IPS DF 6.9 (cell line): ENCODE measurements around the gene LRRC36.
"Not testable (repeated sequence)": the region's sequence is repeated elsewhere in the genome, so short reads cannot be mapped to it uniquely, and the experiment has no call there.

Experiments
- DNase-seq: peaks from one replicate; pipeline ENCODE4 v3.0.0-alpha.2; 2013; ENCODE audit warnings: low read depth, low spot score
- H3K27ac ChIP-seq: one replicate; pipeline ENCODE4 v1.5.1; 2013; ENCODE audit warnings: low read length, control low read depth
- H3K27me3 ChIP-seq: 2 replicates; pipeline ENCODE4 v1.6.1; 2013; ENCODE audit warnings: mild to moderate bottlenecking, low read length; ENCODE audit not compliant: control insufficient read depth, insufficient read depth
- H3K36me3 ChIP-seq: 2 replicates; pipeline ENCODE4 v1.6.1; 2013; ENCODE audit warnings: low read length; ENCODE audit not compliant: control insufficient read depth, insufficient read depth
- H3K4me1 ChIP-seq: 2 replicates; pipeline ENCODE4 v1.6.1; 2013; ENCODE audit warnings: low read length; ENCODE audit not compliant: control insufficient read depth, insufficient read depth
- H3K4me3 ChIP-seq: 2 replicates; pipeline ENCODE4 v1.5.1; 2013; ENCODE audit warnings: mild to moderate bottlenecking, low read length
- H3K9me3 ChIP-seq: 2 replicates; pipeline ENCODE4 v1.6.1; 2013; ENCODE audit warnings: low read length, inconsistent platforms; ENCODE audit not compliant: control insufficient read depth, insufficient read depth
- WGBS: extraction: QIAGEN DNeasy Blood & Tissue Kit; methylation state at CpG from one replicate; pipeline ENCODE4 v1.1.7; 2013; ENCODE audit warnings: mixed read lengths, missing lambda C conversion rate; ENCODE audit not compliant: insufficient read length, insufficient coverage; 5-methylcytosine and 5-hydroxymethylcytosine counted together

LRRC36 gene

DNA sequence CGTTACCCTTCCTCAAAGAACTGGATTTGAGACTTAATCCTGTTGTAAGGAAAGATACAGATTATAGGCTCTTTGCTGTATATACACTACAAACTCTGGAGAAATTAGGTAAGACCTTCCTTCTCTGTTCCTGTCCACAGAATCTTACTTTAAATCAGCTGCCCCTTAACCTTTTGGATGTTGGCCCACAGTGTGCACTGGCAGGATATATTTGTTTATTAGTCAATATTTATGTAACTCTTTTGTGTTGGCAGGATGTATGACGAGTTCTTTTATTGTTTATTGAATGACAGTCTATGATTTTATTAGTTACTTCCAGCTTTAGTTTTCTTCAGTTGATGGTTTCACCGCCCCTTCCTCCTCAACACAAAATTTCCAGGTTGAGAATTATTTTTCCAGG lies 19.7 kb downstream of the LRRC36 start:
- DNase-seq, result no peak
- H3K27ac ChIP-seq, result no peak overlapping the region
- H3K4me1 ChIP-seq, result no peaks in the 10 kb centered on the region
- WGBS, result no CpG with 5 or more reads among the region's 3 CpGs
- no peak overlapping the region for H3K4me3 ChIP-seq
- no peaks in the 10 kb centered on the region for H3K36me3 ChIP-seq
- no peaks in the 10 kb centered on the region for H3K9me3 ChIP-seq
- no peaks in the 10 kb centered on the region for H3K27me3 ChIP-seq

DNA sequence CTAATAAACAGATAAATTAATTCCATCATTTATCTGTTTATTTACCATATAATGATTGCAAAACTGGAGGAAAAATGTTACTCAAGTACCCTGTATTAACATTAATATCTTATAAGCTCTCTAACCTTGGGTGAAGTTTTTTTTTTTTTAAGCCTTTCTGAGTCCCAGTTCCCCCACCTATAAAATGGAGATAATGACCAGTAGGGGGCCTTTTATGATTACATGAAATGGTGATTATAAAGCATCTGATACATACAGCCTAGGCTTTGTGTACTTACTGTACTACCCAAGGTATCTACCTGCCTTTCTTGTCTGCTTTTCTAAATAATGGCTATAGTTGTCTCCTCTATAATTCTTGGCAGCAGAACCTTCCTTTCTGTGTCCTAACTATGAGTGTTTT lies 22.6 kb downstream of the LRRC36 start:
- Histone ChIP-seq H3K4me3 (no peak overlapping the region), H3K27ac (no peak overlapping the region), H3K36me3 (no peaks in the 10 kb centered on the region), H3K4me1 (no peaks in the 10 kb centered on the region), H3K9me3 (no peaks in the 10 kb centered on the region), H3K27me3 (no peaks in the 10 kb centered on the region)
- no peak for DNase-seq

DNA sequence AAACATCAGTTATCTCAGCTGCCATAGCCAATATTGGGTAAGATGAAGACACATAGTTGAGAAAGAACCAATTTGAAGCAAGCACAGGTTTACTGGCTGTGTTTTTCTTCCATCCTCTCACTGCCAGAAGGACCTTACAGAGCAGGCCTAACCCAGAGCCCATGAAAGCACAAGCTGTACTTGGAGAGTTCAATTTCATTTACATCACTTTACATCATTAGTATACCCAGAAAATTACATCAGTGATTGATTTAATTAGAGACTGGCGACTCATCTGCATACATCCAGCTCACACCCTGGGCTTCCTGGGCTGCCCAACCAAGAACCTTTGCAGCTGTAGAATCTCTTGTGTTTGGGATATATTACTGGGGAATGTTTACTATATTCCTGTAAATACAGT lies 23.7 kb downstream of the LRRC36 start:
- Histone ChIP-seq H3K36me3 (no peaks in the 10 kb centered on the region), H3K4me3 (no peak overlapping the region), H3K4me1 (no peaks in the 10 kb centered on the region), H3K9me3 (no peaks in the 10 kb centered on the region), H3K27me3 (no peaks in the 10 kb centered on the region), H3K27ac (no peak overlapping the region)
- no CpG with 5 or more reads among the region's 1 CpG for WGBS
- no peak for DNase-seq

DNA sequence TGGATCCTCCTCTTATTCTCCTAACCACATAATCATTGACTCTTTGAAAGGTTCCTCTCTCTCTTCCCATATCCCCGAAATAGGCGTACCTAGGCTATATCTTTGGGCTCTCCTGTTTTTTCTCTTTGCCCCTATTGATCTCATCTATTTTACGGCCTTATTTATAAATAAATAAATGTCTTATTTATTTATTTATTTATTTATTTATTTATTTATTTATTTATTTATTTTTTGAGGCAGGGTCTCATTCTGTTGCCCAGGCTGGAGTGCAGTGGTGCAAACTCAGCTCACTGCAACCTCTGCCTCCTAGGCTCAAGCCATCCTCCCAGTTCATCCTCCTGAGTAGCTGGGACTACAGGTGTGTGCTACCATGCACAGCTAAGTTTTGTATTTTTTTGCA lies 25.8 kb downstream of the LRRC36 start:
- H3K27me3 ChIP-seq, H3K4me3 ChIP-seq, H3K27ac ChIP-seq, H3K36me3 ChIP-seq, DNase-seq, H3K9me3 ChIP-seq, H3K4me1 ChIP-seq: not testable (repeated sequence)
- WGBS, result no CpG with 5 or more reads among the region's 3 CpGs

DNA sequence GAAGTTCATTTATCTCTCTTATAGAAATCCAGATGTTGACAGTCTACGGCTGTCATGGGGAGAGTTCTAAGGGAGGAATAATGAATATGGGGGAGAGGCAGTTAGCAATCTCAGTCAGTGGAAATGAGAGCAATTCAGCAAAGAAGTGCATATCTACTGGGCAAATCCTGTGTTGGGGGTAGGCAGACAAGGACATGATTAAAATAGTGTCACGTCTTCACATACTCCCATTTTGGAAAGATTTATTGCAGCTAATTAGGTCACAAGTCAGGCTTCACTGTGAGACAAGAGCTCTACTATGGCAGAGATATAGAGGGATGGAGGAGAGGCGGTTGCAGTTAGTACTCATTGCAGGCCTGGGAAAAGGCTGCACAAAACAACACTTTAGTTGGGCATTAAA lies 29.8 kb downstream of the LRRC36 start:
- WGBS, result no CpG with 5 or more reads among the region's 3 CpGs
- Histone ChIP-seq H3K4me1 (no peaks in the 10 kb centered on the region), H3K27me3 (no peaks in the 10 kb centered on the region), H3K4me3 (no peak overlapping the region), H3K9me3 (no peaks in the 10 kb centered on the region), H3K36me3 (no peaks in the 10 kb centered on the region), H3K27ac (no peak overlapping the region)
- no peak for DNase-seq

DNA sequence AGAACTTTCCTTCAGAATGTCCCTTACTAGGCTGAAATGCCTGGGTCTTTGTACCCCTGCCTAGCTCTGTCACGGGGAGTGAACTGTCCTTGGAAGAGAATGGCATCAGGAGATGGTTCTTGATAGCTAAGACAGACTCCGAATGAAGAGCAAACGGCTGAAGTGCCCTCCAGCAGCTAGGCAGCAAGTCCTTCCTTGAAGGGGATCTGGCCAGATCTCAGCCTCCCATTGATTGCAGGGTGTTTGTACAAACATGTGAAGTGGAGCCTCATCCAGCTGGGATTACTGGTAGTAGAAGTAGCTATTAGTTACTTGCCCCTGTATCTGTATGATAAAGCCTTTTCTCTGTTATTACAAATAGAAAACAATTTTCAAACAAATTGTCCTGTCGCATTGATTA lies 30.9 kb downstream of the LRRC36 start:
- no CpG with 5 or more reads among the region's 4 CpGs for WGBS
- no peak overlapping the region for H3K4me3 ChIP-seq
- no peaks in the 10 kb centered on the region for H3K36me3 ChIP-seq
- H3K27me3 ChIP-seq, result no peaks in the 10 kb centered on the region
- H3K9me3 ChIP-seq, result no peaks in the 10 kb centered on the region
- no peaks in the 10 kb centered on the region for H3K4me1 ChIP-seq
- no peak for DNase-seq
- no peak overlapping the region for H3K27ac ChIP-seq

DNA sequence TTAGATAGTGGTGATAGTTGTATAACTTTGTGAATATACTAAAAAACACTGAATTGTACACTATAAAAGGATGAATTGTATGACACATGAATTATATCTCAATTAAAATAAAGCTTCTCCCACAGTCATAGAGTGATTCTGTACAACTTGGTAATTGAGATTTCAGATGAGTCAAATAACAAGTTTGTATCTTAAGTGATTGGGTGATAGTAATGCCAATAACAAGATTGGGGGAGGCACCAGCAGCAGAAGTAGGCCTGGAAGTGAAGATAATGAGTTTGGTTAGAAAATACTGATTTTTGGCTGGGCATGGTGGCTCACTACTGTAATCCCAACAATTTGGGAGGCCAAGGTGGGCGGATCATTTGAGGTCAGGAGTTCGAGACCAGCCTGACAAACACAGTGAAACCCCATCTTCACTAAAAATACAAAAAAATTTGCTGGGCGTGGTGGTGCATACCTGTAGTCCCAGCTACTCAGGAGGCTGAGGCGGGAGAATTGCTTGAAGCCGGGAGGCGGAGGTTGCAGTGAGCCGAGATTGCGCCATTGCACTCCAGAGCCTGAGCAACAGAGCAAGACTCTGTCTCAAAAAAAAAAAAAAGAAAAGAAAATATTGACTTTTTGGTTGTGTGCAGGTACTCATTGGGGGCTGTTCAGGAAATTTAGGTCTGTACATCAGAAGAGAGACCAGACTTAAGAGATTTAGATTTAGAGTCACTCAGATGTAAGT lies 33.1 kb downstream of the LRRC36 start:
- not testable (repeated sequence) for H3K27ac ChIP-seq, H3K4me3 ChIP-seq, H3K36me3 ChIP-seq, DNase-seq, H3K4me1 ChIP-seq, H3K9me3 ChIP-seq, H3K27me3 ChIP-seq
- no CpG with 5 or more reads among the region's 8 CpGs for WGBS

DNA sequence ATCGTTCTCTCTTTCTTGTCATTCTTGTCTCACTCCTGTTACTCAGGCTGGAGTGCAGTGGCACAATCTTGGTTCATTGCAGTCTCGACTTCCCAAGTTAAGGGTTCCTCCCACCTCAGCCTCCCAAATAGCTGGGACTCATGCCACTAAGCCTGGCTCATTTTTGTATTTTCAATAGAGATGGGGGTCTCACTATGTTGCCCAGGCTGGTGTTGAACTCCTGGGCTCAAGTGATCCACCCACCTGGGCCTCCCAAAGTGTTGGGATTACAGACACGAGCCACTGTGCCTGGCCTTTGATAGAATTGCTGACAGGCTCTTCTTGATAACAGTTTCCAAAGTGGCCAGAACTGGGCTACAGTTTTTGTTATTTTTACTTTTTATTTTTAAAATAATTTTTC lies 34.4 kb downstream of the LRRC36 start:
- no CpG with 5 or more reads among the region's 3 CpGs for WGBS
- no peak for DNase-seq
- no peak overlapping the region for H3K4me3 ChIP-seq
- no peaks in the 10 kb centered on the region for H3K9me3 ChIP-seq
- H3K27me3 ChIP-seq, result no peaks in the 10 kb centered on the region
- H3K36me3 ChIP-seq, result no peaks in the 10 kb centered on the region
- no peak overlapping the region for H3K27ac ChIP-seq
- H3K4me1 ChIP-seq, result no peaks in the 10 kb centered on the region

DNA sequence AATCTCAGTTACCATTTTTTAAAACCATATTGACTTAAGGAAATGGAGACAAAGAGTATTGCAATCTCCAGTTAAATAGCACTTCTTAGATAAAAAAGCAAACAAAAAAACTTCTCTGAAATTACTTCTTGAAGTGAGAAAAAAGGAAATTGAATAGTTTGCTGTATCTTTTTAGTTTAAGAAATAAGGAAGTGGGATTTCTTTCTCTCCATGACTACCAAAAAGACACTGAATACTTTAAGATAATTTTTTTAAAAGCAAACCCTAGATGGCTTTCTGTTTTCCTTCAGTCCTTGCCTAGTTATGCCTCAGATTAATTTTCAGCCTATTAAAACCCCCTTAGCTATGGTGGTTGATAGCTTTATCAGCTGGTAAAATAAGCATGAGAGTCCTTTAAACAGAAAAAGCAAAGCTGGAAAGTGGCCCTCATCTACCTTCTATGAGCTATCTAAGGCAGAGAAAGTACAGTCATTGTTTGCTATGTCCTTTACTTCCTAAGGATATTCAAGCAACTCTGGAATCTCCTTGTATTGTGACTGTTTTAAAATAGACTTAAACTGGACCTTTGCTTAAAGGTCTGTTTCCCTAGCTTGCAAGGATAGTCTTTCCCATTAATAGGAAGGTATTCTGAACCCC lies 38.1 kb downstream of the LRRC36 start:
- DNase-seq, result no peak
- Histone ChIP-seq H3K9me3 (no peaks in the 10 kb centered on the region), H3K4me3 (no peak overlapping the region), H3K4me1 (no peaks in the 10 kb centered on the region), H3K27ac (no peak overlapping the region), H3K36me3 (no peaks in the 10 kb centered on the region), H3K27me3 (no peaks in the 10 kb centered on the region; the same call in 1 of the 2 replicates)

DNA sequence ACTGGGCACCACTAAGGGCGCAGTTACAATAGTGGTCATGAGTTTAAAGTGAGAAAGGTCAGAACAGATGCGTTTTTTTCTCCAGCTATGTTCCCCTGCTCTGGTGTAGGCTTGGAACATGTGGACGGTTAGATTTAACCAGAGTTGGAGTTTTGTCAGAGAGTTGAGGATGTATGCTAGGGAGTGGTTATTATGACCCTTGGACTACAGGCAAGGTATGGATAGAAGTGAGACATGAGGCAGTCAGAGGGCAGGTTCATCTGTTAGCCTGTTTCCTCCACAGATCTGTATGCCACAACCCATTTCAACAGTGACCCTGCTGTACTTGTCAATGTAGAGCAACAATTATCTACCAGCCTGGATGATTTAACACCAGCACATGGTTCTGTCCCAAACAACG lies 44.0 kb downstream of the LRRC36 start:
- no peak overlapping the region for H3K27ac ChIP-seq
- DNase-seq, result no peak
- no CpG with 5 or more reads among the region's 4 CpGs for WGBS
- no peaks in the 10 kb centered on the region for H3K4me1 ChIP-seq
- no peaks in the 10 kb centered on the region for H3K9me3 ChIP-seq
- H3K27me3 ChIP-seq, result no peaks in the 10 kb centered on the region; the same call in 1 of the 2 replicates
- H3K36me3 ChIP-seq, result no peaks in the 10 kb centered on the region
- H3K4me3 ChIP-seq, result no peak overlapping the region

DNA sequence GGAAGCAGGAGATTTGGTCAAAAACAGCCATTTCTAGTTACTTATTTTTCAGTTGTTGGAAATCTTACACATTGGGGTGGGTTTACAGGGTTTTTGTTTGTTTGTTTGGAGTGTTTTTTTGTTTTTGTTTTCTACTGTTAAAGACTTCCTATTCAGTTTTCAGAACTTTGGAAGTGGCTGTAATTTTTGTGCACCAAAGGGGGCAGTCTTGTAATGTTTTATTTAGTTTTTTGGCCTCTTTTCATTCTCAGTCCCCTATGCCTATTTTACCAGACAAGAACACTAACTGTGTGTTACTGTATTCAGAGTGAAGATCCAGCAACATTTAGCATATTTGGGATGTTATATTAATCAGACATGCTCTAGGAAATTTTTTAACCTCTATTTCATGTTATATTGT lies 46.0 kb downstream of the LRRC36 start:
- H3K36me3 ChIP-seq, result no peaks in the 10 kb centered on the region
- H3K4me3 ChIP-seq, result no peak overlapping the region
- DNase-seq, result no peak
- no peaks in the 10 kb centered on the region for H3K4me1 ChIP-seq
- H3K27me3 ChIP-seq, result no peaks in the 10 kb centered on the region; the same call in 1 of the 2 replicates
- no peaks in the 10 kb centered on the region for H3K9me3 ChIP-seq
- H3K27ac ChIP-seq, result no peak overlapping the region
